ENCODE measurements around the gene CRISP2.
A peak's percentile ranks its signal among the peaks of the same experiment; 100 is the strongest.
"Not testable (repeated sequence)": the region's sequence is repeated elsewhere in the genome, so short reads cannot be mapped to it uniquely, and the experiment has no call there.

CRISP2 gene

GRCh38 chr6:49713346-49713745 lies at the start of gene CRISP2:
CRISP2 (minus strand) TSS chr6:49713543; CDS start chr6:49709196, 4,347 bp downstream.
- peak; percentile 3 for DNase-seq

GRCh38 chr6:49744259-49744658 lies 30.9 kb upstream of the CRISP2 start, which contains the start of gene CRISP3:
CRISP3 (minus strand) TSS chr6:49744388; CDS start chr6:49744367, 21 bp downstream.
- no peak for DNase-seq

GRCh38 chr6:49743429-49743828 lies 30.1 kb upstream of the CRISP2 start:
- DNase-seq = no peak

GRCh38 chr6:49739423-49739822 lies 26.1 kb upstream of the CRISP2 start:
- peak; percentile 58 for DNase-seq

GRCh38 chr6:49736017-49736508 lies 22.7 kb upstream of the CRISP2 start:
- DNase-seq = no peak

GRCh38 chr6:49733680-49734079 lies 20.3 kb upstream of the CRISP2 start:
- no peak for DNase-seq

- DNase-seq = no peak
Observed at GRCh38 chr6:49732781-49733180, 19.4 kb upstream of the CRISP2 start.

- no peak for DNase-seq
Observed at GRCh38 chr6:49730251-49730650, 16.9 kb upstream of the CRISP2 start.

- not testable (repeated sequence) for DNase-seq
Observed at GRCh38 chr6:49723917-49724316, 10.6 kb upstream of the CRISP2 start.

- DNase-seq = no peak
Observed at GRCh38 chr6:49721297-49721696, 8.0 kb upstream of the CRISP2 start.

- no peak for DNase-seq
Observed at GRCh38 chr6:49720372-49720771, 7.0 kb upstream of the CRISP2 start.

- no peak for DNase-seq
Observed at GRCh38 chr6:49698478-49698877, 14.9 kb downstream of the CRISP2 start.

- no peak for DNase-seq
Observed at GRCh38 chr6:49693512-49693911, 19.8 kb downstream of the CRISP2 start.

GRCh38 chr6:49692534-49692933 lies 20.8 kb downstream of the CRISP2 start:
- DNase-seq = no peak

- DNase-seq = no peak
Observed at GRCh38 chr6:49676671-49677281, 36.6 kb downstream of the CRISP2 start.

GRCh38 chr6:49675816-49676215 lies 37.5 kb downstream of the CRISP2 start:
- DNase-seq = no peak

GRCh38 chr6:49668083-49668511 lies 45.2 kb downstream of the CRISP2 start:
- DNase-seq = no peak

- DNase-seq = no peak
Observed at GRCh38 chr6:49666930-49667757, 46.2 kb downstream of the CRISP2 start.

GRCh38 chr6:49666480-49666879 lies 46.9 kb downstream of the CRISP2 start:
- no peak for DNase-seq

GRCh38 chr6:49664817-49665216 lies 48.5 kb downstream of the CRISP2 start:
- DNase-seq = no peak

GRCh38 chr6:49664054-49664453 lies 49.3 kb downstream of the CRISP2 start:
- not testable (repeated sequence) for DNase-seq

- DNase-seq = no peak
Observed at GRCh38 chr6:49662892-49663261, 50.5 kb downstream of the CRISP2 start.

- DNase-seq = no peak
Observed at GRCh38 chr6:49662231-49662891, 51.0 kb downstream of the CRISP2 start.

- DNase-seq = no peak
Observed at GRCh38 chr6:49653942-49654341, 59.4 kb downstream of the CRISP2 start.
